PFSK-1 (cell line): ENCODE results near the gene PLB1.

Source experiments
- POLR2AphosphoS5 ChIP-seq: IDR thresholded peaks from 2 replicates; pipeline ENCODE4 v1.6.1; 2012; ENCODE audit warnings: low read depth, mild to moderate bottlenecking, control low read depth, low read length, moderate library complexity
- TAF1 ChIP-seq: IDR thresholded peaks from 2 replicates; pipeline ENCODE4 v1.6.1; 2012; ENCODE audit warnings: low read length, control low read depth, borderline replicate concordance; ENCODE audit not compliant: insufficient read depth

GRCh38 chr2:28471214-28471613 is 24.6 kb upstream of the PLB1 start:
- TF ChIP-seq POLR2AphosphoS5 (no peak), TAF1 (no peak)
